Breast epithelium (tissue), 4 donors: ENCODE results near the gene KPNB1. TPM values are rescaled to one million over a fixed set of nuclear protein-coding genes. Genes with fewer than 3 reads are reported as not detected.
A peak's percentile ranks its signal among the peaks of the same experiment; 100 is the strongest.

Experiments used
- DNase-seq, 2 donors: peaks; one replicate each; pipeline ENCODE4 v3.0.0-alpha.2; 2019; ENCODE audit warnings: low spot score in 2 of 2
- H3K27ac ChIP-seq, 2 donors: fragments of 200-600 bp; sonication (generic) in 1 of 2; one replicate each; pipeline ENCODE4 v1.5.1; 2016 to 2019; ENCODE audit warnings: mild to moderate bottlenecking in 1 of 2
- H3K27me3 ChIP-seq, 2 donors: fragments of 200-600 bp; sonication (generic) in 1 of 2; one replicate each; pipeline versions ENCODE4 v1.5.1 to v1.6.0; 2017 to 2019; ENCODE audit warnings: control low read depth in 1 of 2, mild to moderate bottlenecking in 1 of 2
- H3K36me3 ChIP-seq: fragments of 200-600 bp; one replicate; pipeline ENCODE4 v1.5.1; 2019
- H3K4me1 ChIP-seq, 2 donors: fragments of 200-600 bp; sonication (generic); one replicate each; pipeline ENCODE4 v1.5.1; 2016 to 2019; ENCODE audit warnings: control low read depth in 1 of 2
- H3K4me3 ChIP-seq, 3 donors: fragments of 200-600 bp; sonication (generic); 1 replicate in 2 of 3; 2 replicates in 1 of 3; pipeline ENCODE4 v1.5.1; 2016 to 2019; ENCODE audit warnings: mild to moderate bottlenecking in 3 of 3, moderate library complexity in 2 of 3
- H3K9me3 ChIP-seq, 2 donors: fragments of 200-600 bp; sonication (generic) in 1 of 2; one replicate each; pipeline ENCODE4 v1.5.1; 2016 to 2019; ENCODE audit warnings: control low read depth in 1 of 2
- POLR2A ChIP-seq: fragments of 450-650 bp; IDR thresholded peaks from one replicate; pipeline ENCODE4 v1.6.1; 2016; ENCODE audit warnings: antibody characterized with exemption, mild to moderate bottlenecking, moderate library complexity
- POLR2AphosphoS5 ChIP-seq, 3 donors: sonication (generic); formaldehyde crosslinking; IDR thresholded peaks; one replicate each; pipeline ENCODE4 v1.6.1; 2017; ENCODE audit warnings: antibody characterized with exemption in 3 of 3
- intact Hi-C: fragments of 100-400 bp; cut with DNase I; formaldehyde crosslinking; loops from one replicate; pipeline ENCODE4 v1.15.1; 2023; ENCODE audit warnings: low total_unique reads
- total RNA-seq, 3 donors: library from RNA; depleted of rRNA; stranded (reverse); fragments of >200 nt; gene quantifications; one replicate each; pipeline ENCODE4 v1.1.0, GENCODE V29; 2016
- TF ChIP-seq, protein P1 (sequence below), 3 donors: fragments of 450-650 bp; IDR thresholded peaks; one replicate each; pipeline ENCODE4 v1.5.1; 2016 to 2017; ENCODE audit warnings: antibody characterized with exemption in 3 of 3, mild to moderate bottlenecking in 3 of 3, moderate library complexity in 3 of 3

KPNB1 gene
- 100 to 1,000 TPM; 148 to 238 (median 189) TPM for total RNA-seq

- H3K27ac ChIP-seq, result peak within 1 kb of the TSS; percentile 87 to 93
- no peaks in the 10 kb centered on the region for H3K36me3 ChIP-seq
- peak; percentile 100 for DNase-seq
- TF ChIP-seq POLR2A, result peak; percentile 38
- TF ChIP-seq, protein P1, sequence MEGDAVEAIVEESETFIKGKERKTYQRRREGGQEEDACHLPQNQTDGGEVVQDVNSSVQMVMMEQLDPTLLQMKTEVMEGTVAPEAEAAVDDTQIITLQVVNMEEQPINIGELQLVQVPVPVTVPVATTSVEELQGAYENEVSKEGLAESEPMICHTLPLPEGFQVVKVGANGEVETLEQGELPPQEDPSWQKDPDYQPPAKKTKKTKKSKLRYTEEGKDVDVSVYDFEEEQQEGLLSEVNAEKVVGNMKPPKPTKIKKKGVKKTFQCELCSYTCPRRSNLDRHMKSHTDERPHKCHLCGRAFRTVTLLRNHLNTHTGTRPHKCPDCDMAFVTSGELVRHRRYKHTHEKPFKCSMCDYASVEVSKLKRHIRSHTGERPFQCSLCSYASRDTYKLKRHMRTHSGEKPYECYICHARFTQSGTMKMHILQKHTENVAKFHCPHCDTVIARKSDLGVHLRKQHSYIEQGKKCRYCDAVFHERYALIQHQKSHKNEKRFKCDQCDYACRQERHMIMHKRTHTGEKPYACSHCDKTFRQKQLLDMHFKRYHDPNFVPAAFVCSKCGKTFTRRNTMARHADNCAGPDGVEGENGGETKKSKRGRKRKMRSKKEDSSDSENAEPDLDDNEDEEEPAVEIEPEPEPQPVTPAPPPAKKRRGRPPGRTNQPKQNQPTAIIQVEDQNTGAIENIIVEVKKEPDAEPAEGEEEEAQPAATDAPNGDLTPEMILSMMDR (IDR thresholded peaks at IDR 0.05), result no peak
- TF ChIP-seq POLR2AphosphoS5 (IDR thresholded peaks at IDR 0.05), result peak; percentile 89 to 95 (median 92)
- intact Hi-C loops, result no loop called here
- H3K9me3 ChIP-seq, result no peaks in the 10 kb centered on the region
- peak within 1 kb of the TSS; percentile 90 to 95 (median 93) for H3K4me3 ChIP-seq
- H3K27me3 ChIP-seq, result no peaks in the 10 kb centered on the region
- peaks cover 0 to under 1% of the 10 kb centered on the region in 2 donors for H3K4me1 ChIP-seq
These were observed at the start of gene KPNB1 for GRCh38 chr17:47649153-47649971. Gene KPNB1, plus strand, starts transcription at chr17:47649919. Its CDS starts 326 bp downstream, at chr17:47650245.

- intact Hi-C loops, result no loop called here
- TF ChIP-seq POLR2AphosphoS5 (IDR thresholded peaks at IDR 0.05), result no peak
- TF ChIP-seq, protein P1 (IDR thresholded peaks at IDR 0.05), result no peak
- TF ChIP-seq POLR2A, result no peak
- Histone ChIP-seq H3K4me3 (no peak overlapping the region), H3K27me3 (no peaks in the 10 kb centered on the region), H3K9me3 (no peaks in the 10 kb centered on the region), H3K4me1 (no peaks in the 10 kb centered on the region), H3K36me3 (no peaks in the 10 kb centered on the region), H3K27ac (peak overlapping the region in 1 of 2 donors; percentile 1)
- DNase-seq, result no peak
These were observed 45.7 kb upstream of the KPNB1 start for GRCh38 chr17:47603830-47604597.

DNA sequence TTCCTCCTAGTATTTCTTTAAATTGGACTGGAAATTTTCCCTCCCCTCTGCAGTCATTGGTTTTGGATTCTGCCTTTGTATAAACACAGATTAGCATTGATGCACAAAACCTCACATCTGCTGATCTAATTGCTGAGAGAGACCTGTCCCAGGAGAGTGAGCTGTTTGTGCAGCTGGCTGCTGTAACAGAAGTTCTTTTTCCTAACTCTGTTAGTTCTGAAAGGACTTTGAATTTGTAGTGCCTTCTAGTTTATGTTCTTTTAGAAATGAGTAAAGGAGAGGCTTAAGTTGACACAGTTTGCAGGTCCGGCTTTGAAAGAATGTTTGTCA lies 45.2 kb upstream of the KPNB1 start:
- intact Hi-C loops, result no loop called here
- Histone ChIP-seq H3K9me3 (no peaks in the 10 kb centered on the region), H3K4me3 (no peak overlapping the region), H3K27me3 (no peaks in the 10 kb centered on the region), H3K4me1 (no peaks in the 10 kb centered on the region), H3K27ac (peak overlapping the region in 1 of 2 donors; percentile 1), H3K36me3 (no peaks in the 10 kb centered on the region)
- TF ChIP-seq POLR2AphosphoS5 (IDR thresholded peaks at IDR 0.05), result no peak
- TF ChIP-seq POLR2A, result no peak
- TF ChIP-seq, protein P1 (IDR thresholded peaks at IDR 0.05), result no peak
- DNase-seq, result no peak

DNA sequence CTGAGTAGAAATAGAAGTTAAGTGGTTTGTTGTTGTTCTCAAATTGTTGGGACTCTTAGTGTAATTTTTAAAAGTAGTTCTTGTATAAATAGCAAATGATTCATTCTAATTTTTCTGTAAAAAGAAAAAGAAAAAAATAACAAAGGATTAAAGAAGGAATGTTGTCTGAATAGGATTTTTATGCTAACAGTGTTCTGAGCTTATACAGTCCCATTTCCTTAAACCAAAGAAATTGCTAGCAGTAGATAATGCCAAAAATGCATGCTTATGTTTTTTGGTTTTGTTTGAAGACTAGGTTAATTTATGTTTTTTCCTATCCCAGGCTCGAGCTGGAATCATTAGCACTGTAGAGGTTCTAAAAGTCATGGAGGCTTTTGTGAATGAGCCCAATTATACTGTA lies 44.7 kb upstream of the KPNB1 start:
- H3K36me3 ChIP-seq, result no peaks in the 10 kb centered on the region

More for the DNA sequence above, 44.7 kb upstream of the KPNB1 start:
- no peak for DNase-seq
- TF ChIP-seq, protein P1 (IDR thresholded peaks at IDR 0.05), result no peak
- TF ChIP-seq POLR2AphosphoS5 (IDR thresholded peaks at IDR 0.05), result no peak
- TF ChIP-seq POLR2A, result no peak
- intact Hi-C loops, result no loop called here
- no peaks in the 10 kb centered on the region for H3K9me3 ChIP-seq
- H3K4me3 ChIP-seq, result no peak overlapping the region
- no peaks in the 10 kb centered on the region for H3K27me3 ChIP-seq
- no peak overlapping the region for H3K27ac ChIP-seq
- H3K4me1 ChIP-seq, result no peaks in the 10 kb centered on the region
